Measurements from ENCODE around the gene ABCA3. TPM values are rescaled to one million over a fixed set of nuclear protein-coding genes. Genes with fewer than 3 reads are reported as not detected.

The ABCA3 gene
- total RNA-seq, 1 experiment from 2014 or later: 9.0 TPM

GRCh38 chr16:2366660-2367309, 26.3 kb upstream of the ABCA3 start:
- H3K27me3 ChIP-seq (replicated peaks; ENCODE audit: insufficient read depth, low read depth, low read length, poor library complexity): peaks cover 10% of the 10 kb centered on the region
- POLR2A ChIA-PET (ENCODE audit: low non-redundant PET): no interaction called here
- no TSS peak for BruUV-seq (replicated peaks)
- H3K36me3 ChIP-seq (ENCODE audit: insufficient read depth, low read length, poor library complexity, severe bottlenecking): no peaks in the 10 kb centered on the region
- H3K4me3 ChIP-seq (ENCODE audit: low read depth, low read length, poor library complexity, severe bottlenecking): no peak overlapping the region
- DNase-seq (ENCODE audit: low spot score): no peak
- CTCF ChIA-PET: no interaction called here
- H3K27ac ChIP-seq (ENCODE audit: low read depth, low read length, poor library complexity, severe bottlenecking): no peak overlapping the region
- intact Hi-C loops (cut with micrococcal nuclease; ENCODE audit: unreplicated experiment): no loop called here
- H3K4me1 ChIP-seq (ENCODE audit: insufficient read depth, low read length, poor library complexity, severe bottlenecking): peaks cover 3% of the 10 kb centered on the region
- no peaks in the 10 kb centered on the region for H3K9me3 ChIP-seq (ENCODE audit: low read depth, low read length, poor library complexity, severe bottlenecking)
- no peak for TF ChIP-seq EZH2 (IDR thresholded peaks at IDR 0.05; ENCODE audit: borderline replicate concordance, low read depth, low read length, poor library complexity, severe bottlenecking)
- TF ChIP-seq CTCF (conservative IDR thresholded peaks at IDR 0.05; ENCODE audit: low read depth, low read length): no peak

- H3K4me3 ChIP-seq (ENCODE audit: low read depth, low read length, poor library complexity, severe bottlenecking): no peak overlapping the region
- no TSS peak for BruUV-seq (replicated peaks)
- H3K27ac ChIP-seq (ENCODE audit: low read depth, low read length, poor library complexity, severe bottlenecking): no peak overlapping the region
- DNase-seq (ENCODE audit: low spot score): no peak
- no peaks in the 10 kb centered on the region for H3K36me3 ChIP-seq (ENCODE audit: insufficient read depth, low read length, poor library complexity, severe bottlenecking)
- ChIA-PET POLR2A (ENCODE audit: low non-redundant PET) (no interaction called here), CTCF (no interaction called here)
- peaks cover 3% of the 10 kb centered on the region for H3K4me1 ChIP-seq (ENCODE audit: insufficient read depth, low read length, poor library complexity, severe bottlenecking)
- intact Hi-C loops (cut with micrococcal nuclease; ENCODE audit: unreplicated experiment): no loop called here
- TF ChIP-seq EZH2 (IDR thresholded peaks at IDR 0.05; ENCODE audit: borderline replicate concordance, low read depth, low read length, poor library complexity, severe bottlenecking) (no peak), CTCF (conservative IDR thresholded peaks at IDR 0.05; ENCODE audit: low read depth, low read length) (no peak)
- no peaks in the 10 kb centered on the region for H3K9me3 ChIP-seq (ENCODE audit: low read depth, low read length, poor library complexity, severe bottlenecking)
- H3K27me3 ChIP-seq (replicated peaks; ENCODE audit: insufficient read depth, low read depth, low read length, poor library complexity): peaks cover 21% of the 10 kb centered on the region
These were observed 25.1 kb upstream of the ABCA3 start for GRCh38 chr16:2365397-2366294.

- H3K27me3 ChIP-seq (replicated peaks; ENCODE audit: insufficient read depth, low read depth, low read length, poor library complexity): peaks cover 27% of the 10 kb centered on the region
- ChIA-PET POLR2A (ENCODE audit: low non-redundant PET) (no interaction called here), CTCF (interaction anchor here (0.6 kb wide), 1 partner anchor 436 kb away, joined by 3 read pairs; no protein-coding TSS in a partner anchor)
- peak; percentile 14 for DNase-seq (ENCODE audit: low spot score)
- H3K4me1 ChIP-seq (ENCODE audit: insufficient read depth, low read length, poor library complexity, severe bottlenecking): peaks cover 3% of the 10 kb centered on the region
- H3K4me3 ChIP-seq (ENCODE audit: low read depth, low read length, poor library complexity, severe bottlenecking): no peak overlapping the region
- H3K9me3 ChIP-seq (ENCODE audit: low read depth, low read length, poor library complexity, severe bottlenecking): no peaks in the 10 kb centered on the region
- intact Hi-C loops (cut with micrococcal nuclease; ENCODE audit: unreplicated experiment): no loop called here
- TF ChIP-seq CTCF (conservative IDR thresholded peaks at IDR 0.05; ENCODE audit: low read depth, low read length): no peak
- TF ChIP-seq EZH2 (IDR thresholded peaks at IDR 0.05; ENCODE audit: borderline replicate concordance, low read depth, low read length, poor library complexity, severe bottlenecking): no peak
- BruUV-seq (replicated peaks): no TSS peak
- no peak overlapping the region for H3K27ac ChIP-seq (ENCODE audit: low read depth, low read length, poor library complexity, severe bottlenecking)
- H3K36me3 ChIP-seq (ENCODE audit: insufficient read depth, low read length, poor library complexity, severe bottlenecking): no peaks in the 10 kb centered on the region
These were observed 24.2 kb upstream of the ABCA3 start for GRCh38 chr16:2364638-2365210.
